Measurements from ENCODE around the gene THRAP3. TPM values are rescaled to one million over a fixed set of nuclear protein-coding genes. Genes with fewer than 3 reads are reported as not detected.
A peak's percentile ranks its signal among the peaks of the same experiment; 100 is the strongest.

THRAP3 gene
- total and polyA plus RNA-seq, 9 of the 15 experiments (the other 6 are each of a cell fraction or from before 2014, with no cell fraction given), result 66.2 to 135 (median 113) TPM

DNA sequence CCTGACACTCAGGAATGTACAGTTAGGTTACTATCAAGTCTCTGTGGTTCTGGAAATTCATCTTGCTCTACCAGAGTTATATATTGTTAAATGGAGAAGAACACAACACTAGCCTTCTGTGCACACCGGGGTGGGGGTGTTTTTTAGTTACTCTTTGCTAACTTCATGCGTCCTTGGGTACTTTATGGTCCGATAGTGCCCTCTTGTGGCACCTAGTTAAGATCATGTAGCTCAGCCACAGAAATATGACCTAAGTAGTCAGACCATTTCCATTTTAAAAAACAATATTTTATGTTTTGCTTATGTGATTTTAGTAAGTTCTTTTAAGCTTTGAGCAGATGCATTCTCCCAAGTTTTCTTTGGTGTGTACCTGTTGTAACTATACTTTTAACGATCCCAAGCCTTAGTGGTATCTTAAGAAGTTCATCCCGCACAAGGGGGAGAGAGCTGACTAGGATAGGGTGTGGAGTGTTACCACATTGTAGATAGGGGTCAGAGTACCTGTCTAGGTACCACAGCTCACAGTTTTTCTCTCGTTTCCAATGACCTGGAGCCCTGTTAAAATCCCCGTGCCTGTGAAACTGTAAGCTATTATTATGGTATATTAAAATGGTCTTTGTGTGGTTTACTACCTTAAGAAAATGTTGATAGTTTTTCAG, 61.3 kb downstream of the THRAP3 start (continued):
- no peak for TF ChIP-seq ZNF165 (CRISPR knock-in tag; IDR thresholded peaks at IDR 0.05; ENCODE audit: borderline replicate concordance)
- no peak for TF ChIP-seq ZBTB1 (CRISPR knock-in tag; IDR thresholded peaks at IDR 0.05; ENCODE audit: borderline replicate concordance, low read depth)
- TF ChIP-seq DIDO1 (tag; IDR thresholded peaks at IDR 0.05; ENCODE audit: low read depth), result no peak
- TF ChIP-seq, protein P1, sequence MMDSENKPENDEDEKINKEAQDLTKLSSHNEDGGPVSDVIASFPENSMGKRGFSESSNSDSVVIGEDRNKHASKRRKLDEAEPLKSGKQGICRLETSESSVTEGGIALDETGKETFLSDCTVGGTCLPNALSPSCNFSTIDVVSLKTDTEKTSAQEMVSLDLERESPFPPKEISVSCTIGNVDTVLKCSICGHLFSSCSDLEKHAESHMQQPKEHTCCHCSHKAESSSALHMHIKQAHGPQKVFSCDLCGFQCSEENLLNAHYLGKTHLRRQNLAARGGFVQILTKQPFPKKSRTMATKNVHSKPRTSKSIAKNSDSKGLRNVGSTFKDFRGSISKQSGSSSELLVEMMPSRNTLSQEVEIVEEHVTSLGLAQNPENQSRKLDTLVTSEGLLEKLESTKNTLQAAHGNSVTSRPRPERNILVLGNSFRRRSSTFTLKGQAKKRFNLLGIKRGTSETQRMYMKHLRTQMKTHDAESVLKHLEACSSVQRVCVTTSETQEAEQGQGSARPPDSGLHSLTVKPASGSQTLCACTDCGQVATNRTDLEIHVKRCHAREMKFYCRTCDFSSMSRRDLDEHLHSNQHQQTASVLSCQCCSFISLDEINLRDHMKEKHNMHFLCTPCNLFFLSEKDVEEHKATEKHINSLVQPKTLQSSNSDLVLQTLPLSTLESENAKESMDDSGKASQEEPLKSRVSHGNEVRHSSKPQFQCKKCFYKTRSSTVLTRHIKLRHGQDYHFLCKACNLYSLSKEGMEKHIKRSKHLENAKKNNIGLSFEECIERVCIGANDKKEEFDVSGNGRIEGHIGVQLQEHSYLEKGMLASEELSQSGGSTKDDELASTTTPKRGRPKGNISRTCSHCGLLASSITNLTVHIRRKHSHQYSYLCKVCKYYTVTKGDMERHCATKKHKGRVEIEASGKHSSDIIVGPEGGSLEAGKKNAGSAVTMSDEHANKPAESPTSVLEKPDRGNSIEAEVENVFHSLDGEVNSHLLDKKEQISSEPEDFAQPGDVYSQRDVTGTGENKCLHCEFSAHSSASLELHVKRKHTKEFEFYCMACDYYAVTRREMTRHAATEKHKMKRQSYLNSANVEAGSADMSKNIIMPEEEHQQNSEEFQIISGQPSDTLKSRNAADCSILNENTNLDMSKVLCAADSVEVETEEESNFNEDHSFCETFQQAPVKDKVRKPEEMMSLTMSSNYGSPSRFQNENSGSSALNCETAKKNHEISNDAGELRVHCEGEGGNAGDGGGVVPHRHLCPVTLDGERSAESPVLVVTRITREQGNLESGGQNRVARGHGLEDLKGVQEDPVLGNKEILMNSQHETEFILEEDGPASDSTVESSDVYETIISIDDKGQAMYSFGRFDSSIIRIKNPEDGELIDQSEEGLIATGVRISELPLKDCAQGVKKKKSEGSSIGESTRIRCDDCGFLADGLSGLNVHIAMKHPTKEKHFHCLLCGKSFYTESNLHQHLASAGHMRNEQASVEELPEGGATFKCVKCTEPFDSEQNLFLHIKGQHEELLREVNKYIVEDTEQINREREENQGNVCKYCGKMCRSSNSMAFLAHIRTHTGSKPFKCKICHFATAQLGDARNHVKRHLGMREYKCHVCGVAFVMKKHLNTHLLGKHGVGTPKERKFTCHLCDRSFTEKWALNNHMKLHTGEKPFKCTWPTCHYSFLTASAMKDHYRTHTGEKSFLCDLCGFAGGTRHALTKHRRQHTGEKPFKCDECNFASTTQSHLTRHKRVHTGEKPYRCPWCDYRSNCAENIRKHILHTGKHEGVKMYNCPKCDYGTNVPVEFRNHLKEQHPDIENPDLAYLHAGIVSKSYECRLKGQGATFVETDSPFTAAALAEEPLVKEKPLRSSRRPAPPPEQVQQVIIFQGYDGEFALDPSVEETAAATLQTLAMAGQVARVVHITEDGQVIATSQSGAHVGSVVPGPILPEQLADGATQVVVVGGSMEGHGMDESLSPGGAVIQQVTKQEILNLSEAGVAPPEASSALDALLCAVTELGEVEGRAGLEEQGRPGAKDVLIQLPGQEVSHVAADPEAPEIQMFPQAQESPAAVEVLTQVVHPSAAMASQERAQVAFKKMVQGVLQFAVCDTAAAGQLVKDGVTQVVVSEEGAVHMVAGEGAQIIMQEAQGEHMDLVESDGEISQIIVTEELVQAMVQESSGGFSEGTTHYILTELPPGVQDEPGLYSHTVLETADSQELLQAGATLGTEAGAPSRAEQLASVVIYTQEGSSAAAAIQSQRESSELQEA (IDR thresholded peaks at IDR 0.05; ENCODE audit: low read depth), result no peak
- no peak for TF ChIP-seq ETV5 (CRISPR knock-in tag; IDR thresholded peaks at IDR 0.05; ENCODE audit: low read depth)
- TF ChIP-seq ZNF584 (CRISPR knock-in tag; IDR thresholded peaks at IDR 0.05; ENCODE audit: low read depth), result no peak
- no peak for TF ChIP-seq SMARCA4 (IDR thresholded peaks at IDR 0.05)
- TF ChIP-seq, protein P2, sequence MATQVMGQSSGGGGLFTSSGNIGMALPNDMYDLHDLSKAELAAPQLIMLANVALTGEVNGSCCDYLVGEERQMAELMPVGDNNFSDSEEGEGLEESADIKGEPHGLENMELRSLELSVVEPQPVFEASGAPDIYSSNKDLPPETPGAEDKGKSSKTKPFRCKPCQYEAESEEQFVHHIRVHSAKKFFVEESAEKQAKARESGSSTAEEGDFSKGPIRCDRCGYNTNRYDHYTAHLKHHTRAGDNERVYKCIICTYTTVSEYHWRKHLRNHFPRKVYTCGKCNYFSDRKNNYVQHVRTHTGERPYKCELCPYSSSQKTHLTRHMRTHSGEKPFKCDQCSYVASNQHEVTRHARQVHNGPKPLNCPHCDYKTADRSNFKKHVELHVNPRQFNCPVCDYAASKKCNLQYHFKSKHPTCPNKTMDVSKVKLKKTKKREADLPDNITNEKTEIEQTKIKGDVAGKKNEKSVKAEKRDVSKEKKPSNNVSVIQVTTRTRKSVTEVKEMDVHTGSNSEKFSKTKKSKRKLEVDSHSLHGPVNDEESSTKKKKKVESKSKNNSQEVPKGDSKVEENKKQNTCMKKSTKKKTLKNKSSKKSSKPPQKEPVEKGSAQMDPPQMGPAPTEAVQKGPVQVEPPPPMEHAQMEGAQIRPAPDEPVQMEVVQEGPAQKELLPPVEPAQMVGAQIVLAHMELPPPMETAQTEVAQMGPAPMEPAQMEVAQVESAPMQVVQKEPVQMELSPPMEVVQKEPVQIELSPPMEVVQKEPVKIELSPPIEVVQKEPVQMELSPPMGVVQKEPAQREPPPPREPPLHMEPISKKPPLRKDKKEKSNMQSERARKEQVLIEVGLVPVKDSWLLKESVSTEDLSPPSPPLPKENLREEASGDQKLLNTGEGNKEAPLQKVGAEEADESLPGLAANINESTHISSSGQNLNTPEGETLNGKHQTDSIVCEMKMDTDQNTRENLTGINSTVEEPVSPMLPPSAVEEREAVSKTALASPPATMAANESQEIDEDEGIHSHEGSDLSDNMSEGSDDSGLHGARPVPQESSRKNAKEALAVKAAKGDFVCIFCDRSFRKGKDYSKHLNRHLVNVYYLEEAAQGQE (IDR thresholded peaks at IDR 0.05; ENCODE audit: borderline replicate concordance), result peak; percentile 84
- TF ChIP-seq, protein P2 (CRISPR knock-in tag; IDR thresholded peaks at IDR 0.05; ENCODE audit: low read depth), result no peak
- no peak for TF ChIP-seq ESRRA (IDR thresholded peaks at IDR 0.05; ENCODE audit: borderline replicate concordance, low read depth)

Measured in K562 (cell line).